Panc1 (cell line): ENCODE measurements around the gene HSF2BP.

ENCODE experiments used
- POLR2AphosphoS5 ChIP-seq: IDR thresholded peaks from 2 replicates; pipeline ENCODE4 v1.6.1; 2012; ENCODE audit warnings: mild to moderate bottlenecking, low read depth, low read length, moderate library complexity
- SIN3A ChIP-seq: IDR thresholded peaks from 2 replicates; pipeline ENCODE4 v1.6.1; 2012; ENCODE audit warnings: low read depth, mild to moderate bottlenecking, low read length, moderate library complexity, borderline replicate concordance; ENCODE audit not compliant: insufficient read depth
- TF ChIP-seq, protein P1 (sequence below): fragments of 450-650 bp; IDR thresholded peaks from 2 replicates; pipeline ENCODE4 v1.5.1; 2017; ENCODE audit warnings: mild to moderate bottlenecking

DNA sequence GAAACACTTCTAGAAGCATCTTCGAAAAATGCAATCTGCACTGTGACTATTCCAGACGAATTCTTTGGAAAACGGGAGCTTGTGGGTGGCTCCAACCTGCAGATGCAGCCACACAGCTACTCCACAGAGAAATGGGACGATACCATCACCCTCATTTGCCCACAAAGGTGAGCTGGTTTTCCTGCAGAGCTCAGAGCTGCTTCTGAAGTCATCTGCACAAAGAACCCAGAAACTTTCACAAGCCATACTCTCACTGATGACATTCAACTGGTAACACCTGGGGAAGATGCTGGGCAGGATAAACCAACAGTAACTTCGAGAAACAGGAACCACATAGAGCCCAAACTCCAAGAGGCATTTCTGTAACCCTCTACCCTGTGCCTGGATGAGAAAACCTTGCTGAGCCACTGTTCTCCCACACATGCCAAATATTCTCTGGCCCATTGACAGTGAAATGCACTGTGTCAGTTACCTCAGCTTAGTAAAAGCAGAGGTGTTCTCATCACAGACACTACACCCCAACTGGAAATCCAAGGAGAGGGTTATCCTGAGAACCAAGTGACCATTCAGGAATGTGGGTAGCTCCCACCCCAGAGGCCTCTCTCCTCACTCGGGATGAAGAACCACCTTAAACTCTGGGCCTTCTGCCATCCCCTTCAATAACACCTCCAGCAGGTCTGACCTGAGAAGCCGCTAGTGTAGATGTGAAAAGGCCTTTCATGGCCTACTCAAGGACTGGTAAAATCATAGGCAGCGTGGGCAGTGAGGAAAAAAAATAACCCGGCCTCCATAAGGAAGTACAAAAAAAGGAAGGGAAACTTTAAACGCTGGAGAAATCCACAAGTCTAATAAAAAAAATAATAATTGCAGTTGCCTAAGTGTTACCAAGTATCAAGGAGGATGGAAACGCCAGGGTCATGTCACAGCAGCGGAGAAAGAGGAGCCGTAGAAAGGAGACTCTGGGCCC, 56.7 kb downstream of the HSF2BP start:
- TF ChIP-seq, protein P1, sequence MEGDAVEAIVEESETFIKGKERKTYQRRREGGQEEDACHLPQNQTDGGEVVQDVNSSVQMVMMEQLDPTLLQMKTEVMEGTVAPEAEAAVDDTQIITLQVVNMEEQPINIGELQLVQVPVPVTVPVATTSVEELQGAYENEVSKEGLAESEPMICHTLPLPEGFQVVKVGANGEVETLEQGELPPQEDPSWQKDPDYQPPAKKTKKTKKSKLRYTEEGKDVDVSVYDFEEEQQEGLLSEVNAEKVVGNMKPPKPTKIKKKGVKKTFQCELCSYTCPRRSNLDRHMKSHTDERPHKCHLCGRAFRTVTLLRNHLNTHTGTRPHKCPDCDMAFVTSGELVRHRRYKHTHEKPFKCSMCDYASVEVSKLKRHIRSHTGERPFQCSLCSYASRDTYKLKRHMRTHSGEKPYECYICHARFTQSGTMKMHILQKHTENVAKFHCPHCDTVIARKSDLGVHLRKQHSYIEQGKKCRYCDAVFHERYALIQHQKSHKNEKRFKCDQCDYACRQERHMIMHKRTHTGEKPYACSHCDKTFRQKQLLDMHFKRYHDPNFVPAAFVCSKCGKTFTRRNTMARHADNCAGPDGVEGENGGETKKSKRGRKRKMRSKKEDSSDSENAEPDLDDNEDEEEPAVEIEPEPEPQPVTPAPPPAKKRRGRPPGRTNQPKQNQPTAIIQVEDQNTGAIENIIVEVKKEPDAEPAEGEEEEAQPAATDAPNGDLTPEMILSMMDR, result no peak
- TF ChIP-seq SIN3A, result no peak
- TF ChIP-seq POLR2AphosphoS5, result no peak
